Measurements from ENCODE around the gene HTR1A.

Gene HTR1A

GRCh38 chr5:63962279-63962678, at the start of gene HTR1A:
TSS of gene HTR1A (minus strand) at chr5:63962445. CDS start at chr5:63961719, 726 bp downstream.
- TF ChIP-seq CTCF (IDR thresholded peaks at IDR 0.05) = no peak
- H3K27me3 ChIP-seq = peaks cover 58% of the 10 kb centered on the region
- no peaks in the 10 kb centered on the region for H3K9me3 ChIP-seq
- H3K4me1 ChIP-seq (ENCODE audit: control insufficient read depth in 1 of 2, insufficient read depth in 1 of 2, low read depth in 1 of 2, low read length in 1 of 2) = no peaks in the 10 kb centered on the region
- no peaks in the 10 kb centered on the region for H3K36me3 ChIP-seq
- H3K27ac ChIP-seq = no peak within 1 kb of the TSS
- no peak within 1 kb of the TSS for H3K4me3 ChIP-seq (ENCODE audit: low read depth in 1 of 2, low read length in 1 of 2)

- Histone ChIP-seq H3K27me3 (no peaks in the 10 kb centered on the region), H3K4me1 (ENCODE audit: control insufficient read depth in 1 of 2, insufficient read depth in 1 of 2, low read depth in 1 of 2, low read length in 1 of 2) (no peaks in the 10 kb centered on the region), H3K36me3 (no peaks in the 10 kb centered on the region), H3K9me3 (no peaks in the 10 kb centered on the region), H3K27ac (no peak overlapping the region), H3K4me3 (ENCODE audit: low read depth in 1 of 2, low read length in 1 of 2) (no peak overlapping the region)
- TF ChIP-seq CTCF (IDR thresholded peaks at IDR 0.05) = no peak
Measured at GRCh38 chr5:64003966-64004365, 41.7 kb upstream of the HTR1A start.

- no peaks in the 10 kb centered on the region for H3K27me3 ChIP-seq
- TF ChIP-seq CTCF (IDR thresholded peaks at IDR 0.05) = no peak
- H3K36me3 ChIP-seq = no peaks in the 10 kb centered on the region
- no peaks in the 10 kb centered on the region for H3K4me1 ChIP-seq (ENCODE audit: control insufficient read depth in 1 of 2, insufficient read depth in 1 of 2, low read depth in 1 of 2, low read length in 1 of 2)
- no peaks in the 10 kb centered on the region for H3K9me3 ChIP-seq
- no peak overlapping the region for H3K4me3 ChIP-seq (ENCODE audit: low read depth in 1 of 2, low read length in 1 of 2)
- H3K27ac ChIP-seq = no peak overlapping the region
Measured at GRCh38 chr5:64000096-64000495, 37.9 kb upstream of the HTR1A start.

DNA sequence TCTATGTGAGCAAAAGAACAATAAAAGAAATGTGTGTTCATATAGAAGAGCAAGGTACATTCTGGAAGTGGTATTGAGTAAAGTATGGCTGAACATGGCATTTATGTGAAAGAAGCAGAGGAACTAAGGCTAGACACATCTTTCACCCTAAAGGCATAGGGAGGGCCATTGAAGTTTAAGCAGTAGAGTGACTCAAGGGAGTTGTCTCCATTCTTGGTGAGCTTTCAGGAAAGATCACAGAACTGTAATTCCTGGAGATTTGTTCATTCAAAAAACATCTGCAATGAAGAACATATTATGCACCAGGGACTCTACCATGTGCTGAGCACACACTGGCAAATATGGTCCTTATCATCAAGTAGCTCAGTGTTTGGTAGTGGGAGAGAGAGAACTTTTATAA, 24.8 kb upstream of the HTR1A start:
- Histone ChIP-seq H3K4me1 (ENCODE audit: control insufficient read depth in 1 of 2, insufficient read depth in 1 of 2, low read depth in 1 of 2, low read length in 1 of 2) (no peaks in the 10 kb centered on the region), H3K27me3 (no peaks in the 10 kb centered on the region), H3K36me3 (no peaks in the 10 kb centered on the region), H3K9me3 (no peaks in the 10 kb centered on the region), H3K4me3 (ENCODE audit: low read depth in 1 of 2, low read length in 1 of 2) (no peak overlapping the region), H3K27ac (no peak overlapping the region)
- TF ChIP-seq CTCF (IDR thresholded peaks at IDR 0.05) = no peak

DNA sequence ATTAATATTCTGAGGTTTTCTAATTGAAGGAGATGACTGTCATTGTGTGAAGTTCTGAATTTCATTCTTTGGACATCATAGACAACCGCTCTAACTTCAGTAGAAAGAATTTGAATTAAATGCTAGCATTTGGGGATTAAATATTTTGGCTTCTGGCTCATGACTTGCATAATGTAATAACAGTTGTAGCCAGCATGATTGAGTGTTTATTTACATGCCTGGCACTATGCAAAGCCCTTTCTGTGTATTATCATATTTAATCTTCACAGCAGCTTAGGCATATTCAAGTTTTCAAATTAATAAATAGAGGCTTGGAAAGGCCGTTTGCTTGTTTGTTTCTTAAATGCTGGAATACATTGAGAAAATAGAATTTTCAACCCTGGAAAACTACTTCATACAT, 19.6 kb upstream of the HTR1A start:
- Histone ChIP-seq H3K27me3 (no peaks in the 10 kb centered on the region), H3K36me3 (no peaks in the 10 kb centered on the region), H3K4me1 (ENCODE audit: control insufficient read depth in 1 of 2, insufficient read depth in 1 of 2, low read depth in 1 of 2, low read length in 1 of 2) (no peaks in the 10 kb centered on the region), H3K4me3 (ENCODE audit: low read depth in 1 of 2, low read length in 1 of 2) (no peak overlapping the region), H3K9me3 (no peaks in the 10 kb centered on the region), H3K27ac (no peak overlapping the region)
- TF ChIP-seq CTCF (IDR thresholded peaks at IDR 0.05) = no peak

DNA sequence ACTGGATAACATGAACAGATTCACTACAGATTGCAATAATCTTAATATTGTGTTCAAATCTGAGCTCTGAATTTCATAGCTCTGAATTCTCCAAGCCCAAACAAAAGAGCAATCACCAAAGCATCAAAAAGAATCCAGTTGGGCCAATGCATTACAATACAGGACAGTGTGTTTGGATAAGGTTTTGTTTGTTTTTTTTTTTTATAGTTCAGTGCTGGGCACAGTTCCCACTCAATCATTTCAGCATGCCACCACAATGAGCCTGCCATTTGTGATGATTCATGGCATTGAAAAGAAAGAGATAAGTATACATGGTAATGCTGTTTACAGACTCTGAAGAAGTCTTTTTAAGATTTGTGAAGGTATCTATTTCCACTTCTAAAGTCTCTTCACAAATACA, 1.7 kb upstream of the HTR1A start:
- Histone ChIP-seq H3K4me3 (ENCODE audit: low read depth in 1 of 2, low read length in 1 of 2) (no peak overlapping the region), H3K27me3 (peaks cover 43% of the 10 kb centered on the region), H3K36me3 (no peaks in the 10 kb centered on the region), H3K4me1 (ENCODE audit: control insufficient read depth in 1 of 2, insufficient read depth in 1 of 2, low read depth in 1 of 2, low read length in 1 of 2) (no peaks in the 10 kb centered on the region), H3K9me3 (no peaks in the 10 kb centered on the region), H3K27ac (no peak overlapping the region)
- TF ChIP-seq CTCF (IDR thresholded peaks at IDR 0.05) = no peak
